T-cell (primary cell): ENCODE data around the gene RHEB. TPM values are rescaled to one million over a fixed set of nuclear protein-coding genes. Genes with fewer than 3 reads are reported as not detected.

Source experiments
- ATAC-seq, 4 experiments: fragments of 200-7000 bp in 3 of 4; fragments of 150-1000 bp in 1 of 4; cut with Tn5 transposase; replicated peaks in 1 of 4; 1 replicate in 3 of 4; 2 replicates in 1 of 4; pipeline ENCODE4 v1.10.0; 2021; ENCODE audit warnings: moderate library complexity in 3 of 4, mild to moderate bottlenecking in 2 of 4, moderate number of reproducible peaks in 1 of 4
- CTCF ChIA-PET, 2 donors: fragments of 300-600 bp; sonication (Branson Sonifier 250); formaldehyde crosslinking; loops; one replicate each; lab custom pipeline; 2022; ENCODE audit warnings: antibody characterized with exemption in 2 of 2; lab: Charles Lee
- POLR2A ChIA-PET, 2 donors: fragments of 300-600 bp; sonication (Branson Sonifier 250); formaldehyde crosslinking; loops; one replicate each; lab custom pipeline; 2022; ENCODE audit warnings: antibody characterized with exemption in 2 of 2; lab: Charles Lee
- DNase-seq, 35 experiments: peaks; one replicate each; pipeline versions ENCODE4 v3.0.0 to v3.0.0-alpha.2; 2013 to 2023
- H3K27ac ChIP-seq: one replicate; pipeline ENCODE4 v1.5.1; 2013; ENCODE audit warnings: low read length
- H3K27me3 ChIP-seq, 2 experiments: replicated peaks in 1 of 2; 1 replicate in 1 of 2; 2 replicates in 1 of 2; pipeline versions ENCODE4 v1.6.1 to v1.7.0; 2013; ENCODE audit warnings: low read length in 1 of 2, mixed read lengths in 1 of 2; ENCODE audit not compliant: control insufficient read depth in 2 of 2, insufficient read depth in 2 of 2; ENCODE audit errors: extremely low read depth in 1 of 2
- H3K36me3 ChIP-seq, 2 donors: 1 replicate in 1 of 2; 2 replicates in 1 of 2; pipeline versions ENCODE4 v1.6.1 to v1.7.0; 2013; ENCODE audit warnings: low read length in 1 of 2; ENCODE audit not compliant: control insufficient read depth in 2 of 2, insufficient read depth in 1 of 2; ENCODE audit errors: extremely low read depth in 1 of 2
- H3K4me1 ChIP-seq, 2 experiments: 1 replicate in 1 of 2; 2 replicates in 1 of 2; pipeline versions ENCODE4 v1.6.1 to v1.7.0; 2013; ENCODE audit warnings: low read length in 2 of 2, mixed read lengths in 1 of 2; ENCODE audit not compliant: insufficient read depth in 2 of 2, control insufficient read depth in 1 of 2; ENCODE audit errors: extremely low read depth in 1 of 2
- H3K4me3 ChIP-seq, 2 donors: 1 replicate in 1 of 2; 2 replicates in 1 of 2; pipeline versions ENCODE4 v1.5.1 to v1.7.0; 2013; ENCODE audit warnings: mild to moderate bottlenecking in 2 of 2, low read length in 1 of 2, moderate library complexity in 1 of 2; ENCODE audit not compliant: control insufficient read depth in 1 of 2; ENCODE audit errors: extremely low read depth in 1 of 2
- H3K9me3 ChIP-seq: 2 replicates; pipeline ENCODE4 v1.7.0; 2013
- H3K27ac Mint-ChIP-seq, 2 donors: one replicate each; pipeline ENCODE4 v1.8.0; 2020 to 2021; ENCODE audit warnings: mild to moderate bottlenecking in 2 of 2, mixed read lengths in 2 of 2
- H3K27me3 Mint-ChIP-seq, 2 donors: one replicate each; pipeline ENCODE4 v1.8.0; 2021 to 2022; ENCODE audit warnings: mixed read lengths in 2 of 2
- H3K36me3 Mint-ChIP-seq: one replicate; pipeline ENCODE4 v1.8.0; 2021; ENCODE audit warnings: mixed read lengths
- H3K4me1 Mint-ChIP-seq, 3 donors: one replicate each; pipeline ENCODE4 v1.8.0; 2020 to 2022; ENCODE audit warnings: mixed read lengths in 3 of 3, mild to moderate bottlenecking in 1 of 3
- H3K4me3 Mint-ChIP-seq, 3 donors: one replicate each; pipeline ENCODE4 v1.8.0; 2020 to 2022; ENCODE audit warnings: mild to moderate bottlenecking in 3 of 3, mixed read lengths in 3 of 3, moderate library complexity in 3 of 3
- H3K9me3 Mint-ChIP-seq, 3 donors: one replicate each; pipeline ENCODE4 v1.8.0; 2020 to 2022; ENCODE audit warnings: mixed read lengths in 3 of 3
- WGBS: methylation state at CpG from one replicate; pipeline ENCODE4 v1.1.5; 2013; ENCODE audit warnings: missing lambda C conversion rate; ENCODE audit not compliant: insufficient coverage; 5-methylcytosine and 5-hydroxymethylcytosine counted together
- total RNA-seq, 35 experiments: library from RNA in 6 of 35; stranded (reverse) in 6 of 35; fragments of 120-200 nt in 1 of 35; gene quantifications; one replicate each; pipeline versions ENCODE4 v1.2.1 to v1.2.4 and lab custom pipeline; 2013 to 2026

RHEB gene
- total RNA-seq, 5 donors from 2014 or later (not counting 1 experiment from before 2014, with no cell fraction given): 35.8 to 46.0 (median 41.6) TPM

DNA sequence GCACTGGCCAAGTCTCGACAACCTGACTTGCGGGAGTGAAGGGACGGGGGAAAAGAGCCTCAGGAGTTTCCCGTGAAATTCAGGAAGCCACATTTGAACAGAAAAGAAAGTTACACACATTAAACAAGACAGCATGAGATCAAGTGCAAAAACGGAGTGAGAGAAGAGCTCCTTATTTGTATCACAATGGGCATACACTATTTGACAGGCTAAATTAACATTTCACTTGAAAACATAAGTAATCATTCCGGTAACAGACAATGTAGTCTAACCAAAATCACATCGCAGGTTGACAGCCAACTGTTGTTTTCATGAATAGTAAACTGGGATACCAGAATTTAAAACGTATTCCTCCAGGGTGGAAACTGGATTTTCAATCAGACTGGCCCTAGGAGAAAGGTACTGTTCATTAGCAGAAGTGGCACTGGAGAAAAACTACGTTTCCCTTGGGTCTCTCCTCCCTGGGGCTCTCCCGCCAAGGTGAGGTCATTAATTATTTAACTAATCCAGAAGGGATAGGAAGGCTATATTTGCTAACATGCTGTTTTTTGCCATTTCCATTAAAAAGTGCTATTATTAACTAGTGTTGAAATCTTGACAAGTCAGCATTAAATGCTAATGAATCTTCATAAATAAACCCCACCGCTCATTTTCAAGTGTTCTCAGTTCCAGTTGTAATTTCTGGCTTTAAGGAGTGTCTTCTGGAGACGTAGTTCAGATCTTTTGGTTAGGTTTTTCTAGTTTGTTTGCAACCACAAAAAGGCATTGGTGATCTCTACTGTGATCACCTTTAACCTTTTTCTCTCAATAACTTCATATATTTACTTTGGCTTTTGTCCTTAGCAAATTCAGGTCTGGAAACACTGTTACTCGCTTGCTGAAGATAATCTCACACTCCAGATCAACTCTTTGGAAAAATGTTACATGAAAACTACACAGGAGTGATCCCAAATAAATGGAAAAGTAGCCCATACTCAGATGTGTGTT lies 25.1 kb downstream of the RHEB start:
- 71% methylated on average over 6 of the region's 13 CpGs for WGBS
- H3K36me3 ChIP-seq: peaks cover 0 to 13% of the 10 kb centered on the region in 2 donors
- ChIA-PET CTCF (no interaction called here), POLR2A (no interaction called here)
- H3K27ac ChIP-seq: no peak overlapping the region
- H3K9me3 ChIP-seq: no peaks in the 10 kb centered on the region
- Mint-ChIP-seq H3K36me3 (peaks cover 9% of the 10 kb centered on the region), H3K27me3 (no peaks in the 10 kb centered on the region), H3K4me3 (no peak overlapping the region), H3K27ac (no peak overlapping the region), H3K9me3 (no peaks in the 10 kb centered on the region), H3K4me1 (peaks cover 63% of the 10 kb centered on the region in 3 donors)
- H3K4me1 ChIP-seq: peaks cover 0 to 13% of the 10 kb centered on the region in 2 experiments
- DNase-seq (no peak), ATAC-seq (no peak)
- H3K27me3 ChIP-seq: no peaks in the 10 kb centered on the region
- H3K4me3 ChIP-seq: no peak overlapping the region

DNA sequence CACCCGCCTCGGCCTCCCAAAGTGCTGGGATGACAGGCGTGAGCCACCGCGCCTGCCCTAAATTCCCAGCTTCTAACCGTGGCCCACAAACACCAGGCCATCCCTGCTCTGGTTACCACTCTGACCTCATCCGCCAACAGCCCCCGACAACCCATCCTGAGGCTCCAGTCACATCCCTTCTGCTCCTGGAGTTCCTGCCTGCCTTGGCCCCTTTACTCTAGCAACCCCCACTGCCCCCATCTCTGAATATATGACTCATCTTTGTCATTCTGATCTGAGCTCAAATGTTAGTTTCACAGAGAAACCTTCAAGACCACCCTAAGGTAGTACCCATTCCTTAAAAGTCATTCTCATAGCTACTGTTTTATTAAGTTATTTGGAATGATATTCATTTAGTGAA lies 26.6 kb downstream of the RHEB start:
- H3K4me3 ChIP-seq: no peak overlapping the region
- ATAC-seq (no peak), DNase-seq (no peak)
- ChIA-PET POLR2A (no interaction called here), CTCF (interaction anchor here in 1 of 2 donors (0.8 kb wide), 1 partner anchor 1611 kb away, joined by 3 read pairs; no protein-coding TSS in a partner anchor)
- Mint-ChIP-seq H3K9me3 (no peaks in the 10 kb centered on the region), H3K4me1 (peaks cover 48 to 51% (median 50%) of the 10 kb centered on the region in 3 donors), H3K27ac (no peak overlapping the region), H3K4me3 (no peak overlapping the region), H3K27me3 (no peaks in the 10 kb centered on the region), H3K36me3 (peaks cover 21% of the 10 kb centered on the region)
- no peak overlapping the region for H3K27ac ChIP-seq
- H3K4me1 ChIP-seq: peaks cover 0 to 10% of the 10 kb centered on the region in 2 experiments
- H3K36me3 ChIP-seq: peaks cover 0 to 21% of the 10 kb centered on the region in 2 donors
- H3K9me3 ChIP-seq: no peaks in the 10 kb centered on the region
- 94% methylated on average over 8 of the region's 8 CpGs for WGBS
- H3K27me3 ChIP-seq: no peaks in the 10 kb centered on the region

DNA sequence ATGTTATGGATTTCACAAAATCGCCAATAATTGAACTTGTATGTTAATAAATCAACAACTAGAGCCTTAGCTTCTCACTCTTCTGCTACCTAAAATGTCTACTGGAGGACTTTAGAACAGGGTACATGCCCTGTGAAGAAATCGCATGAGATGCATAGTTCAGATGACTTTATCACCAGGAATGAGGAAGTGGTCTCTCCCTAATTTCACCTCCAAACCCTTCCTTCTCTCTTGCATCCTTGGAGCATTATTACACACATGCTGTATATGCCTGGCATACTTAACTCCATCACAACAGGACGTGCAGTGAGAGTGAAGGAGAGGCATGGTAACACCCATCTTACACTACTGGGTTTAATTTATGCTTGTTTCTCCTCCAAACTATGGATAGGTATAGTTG lies 27.8 kb downstream of the RHEB start:
- Histone ChIP-seq H3K4me1 (peaks cover 0 to 10% of the 10 kb centered on the region in 2 experiments), H3K27ac (no peak overlapping the region), H3K4me3 (no peak overlapping the region), H3K36me3 (peaks cover 0 to 31% of the 10 kb centered on the region in 2 donors), H3K9me3 (no peaks in the 10 kb centered on the region), H3K27me3 (no peaks in the 10 kb centered on the region)
- Mint-ChIP-seq H3K9me3 (no peaks in the 10 kb centered on the region), H3K27ac (no peak overlapping the region), H3K36me3 (peaks cover 31% of the 10 kb centered on the region), H3K27me3 (no peaks in the 10 kb centered on the region), H3K4me3 (no peak overlapping the region), H3K4me1 (peaks cover 36 to 39% (median 38%) of the 10 kb centered on the region in 3 donors)
- no peak for ATAC-seq
- POLR2A ChIA-PET: no interaction called here
- CTCF ChIA-PET: interaction anchor here in 1 of 2 donors (0.6 kb wide), 1 partner anchor 9 kb away, joined by 3 read pairs; no protein-coding TSS in a partner anchor
- no CpG with 5 or more reads among the region's 3 CpGs for WGBS
- no peak for DNase-seq

DNA sequence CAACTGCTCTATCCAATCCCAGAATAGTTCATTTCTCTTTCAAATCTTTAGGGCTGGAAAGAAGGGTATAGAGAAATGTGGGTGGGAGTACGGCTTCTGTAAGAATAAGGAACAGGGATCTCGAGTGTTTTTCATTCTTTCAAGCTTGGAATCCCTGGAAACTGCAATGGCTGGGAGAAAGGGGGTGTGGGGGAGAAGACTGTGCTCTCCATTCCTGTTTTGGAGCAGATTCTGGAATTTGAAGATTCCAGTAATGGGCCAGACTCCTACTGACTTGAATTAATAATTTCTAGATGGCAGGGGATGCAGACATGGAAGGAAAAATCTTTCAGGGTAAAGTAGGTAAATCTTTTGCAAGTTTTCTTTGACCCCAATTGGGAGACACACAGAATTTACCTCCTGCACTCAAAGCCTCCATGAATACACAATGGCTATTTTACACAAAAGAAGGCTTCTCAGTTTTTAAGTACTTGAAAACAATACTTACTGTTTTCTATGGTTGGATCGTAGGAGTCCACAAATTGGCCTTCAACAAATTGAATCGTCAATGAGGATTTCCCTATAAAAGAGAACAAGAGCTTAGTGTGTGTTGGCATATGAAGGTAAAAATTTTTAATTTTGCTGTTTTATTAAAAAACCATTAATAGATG lies 29.1 kb downstream of the RHEB start:
- peaks cover 40% of the 10 kb centered on the region for H3K36me3 Mint-ChIP-seq
- no peaks in the 10 kb centered on the region for H3K27me3 Mint-ChIP-seq
- no peak overlapping the region for H3K4me3 Mint-ChIP-seq
- ATAC-seq (no peak), DNase-seq (no peak)
- H3K27ac Mint-ChIP-seq: no peak overlapping the region
- no peaks in the 10 kb centered on the region for H3K27me3 ChIP-seq
- no peak overlapping the region for H3K27ac ChIP-seq
- H3K9me3 ChIP-seq: no peaks in the 10 kb centered on the region
- POLR2A ChIA-PET: interaction anchor here in 1 of 2 donors (0.7 kb wide), 1 partner anchor 47 kb away, joined by 3 read pairs; no protein-coding TSS in a partner anchor
- H3K36me3 ChIP-seq: peaks cover 0 to 43% of the 10 kb centered on the region in 2 donors
- H3K4me1 Mint-ChIP-seq: peaks cover 24 to 33% (median 29%) of the 10 kb centered on the region in 3 donors
- no peaks in the 10 kb centered on the region for H3K9me3 Mint-ChIP-seq
- WGBS: 100% methylated on average over 1 of the region's 4 CpGs
- CTCF ChIA-PET: no interaction called here
- no peak overlapping the region for H3K4me3 ChIP-seq
- peaks cover 0 to 4% of the 10 kb centered on the region in 2 experiments for H3K4me1 ChIP-seq

DNA sequence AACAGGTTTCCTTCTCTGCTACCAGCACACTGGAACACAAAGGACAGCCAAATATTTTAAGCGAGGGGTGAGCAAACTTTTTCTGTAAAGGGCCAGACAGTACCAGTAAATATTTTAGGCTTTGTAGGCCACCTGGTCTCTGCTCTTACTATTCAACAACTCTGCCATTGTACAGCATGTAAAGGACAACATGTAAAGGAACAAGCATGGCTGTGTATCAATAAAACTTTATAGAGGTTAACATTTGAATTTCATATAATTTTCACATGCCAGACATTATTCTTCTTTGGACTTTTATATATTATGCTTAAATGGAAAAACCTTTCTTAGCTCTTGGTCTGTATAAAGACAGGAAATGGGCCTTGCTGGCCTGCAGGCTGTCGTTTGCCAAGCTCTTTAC lies 30.2 kb downstream of the RHEB start:
- no peak overlapping the region for H3K27ac Mint-ChIP-seq
- peaks cover 0 to 2% of the 10 kb centered on the region in 2 experiments for H3K4me1 ChIP-seq
- no peaks in the 10 kb centered on the region for H3K9me3 Mint-ChIP-seq
- ChIA-PET CTCF (interaction anchor here (0.6 to 1.1 kb wide), 2 partner anchors 15 to 86 kb away, joined by 3 to 4 read pairs; no protein-coding TSS in a partner anchor), POLR2A (interaction anchor here in 1 of 2 donors (0.6 kb wide), 1 partner anchor 41 kb away, joined by 3 read pairs; no protein-coding TSS in a partner anchor)
- no peak overlapping the region for H3K4me3 Mint-ChIP-seq
- peaks cover 0 to 53% of the 10 kb centered on the region in 2 donors for H3K36me3 ChIP-seq
- H3K4me3 ChIP-seq: no peak overlapping the region
- no peaks in the 10 kb centered on the region for H3K27me3 Mint-ChIP-seq
- no peak for DNase-seq
- H3K36me3 Mint-ChIP-seq: peaks cover 49% of the 10 kb centered on the region
- H3K4me1 Mint-ChIP-seq: peaks cover 17 to 28% (median 27%) of the 10 kb centered on the region in 3 donors
- H3K27ac ChIP-seq: no peak overlapping the region
- H3K9me3 ChIP-seq: no peaks in the 10 kb centered on the region
- 80% methylated on average over 1 of the region's 2 CpGs for WGBS
- H3K27me3 ChIP-seq: no peaks in the 10 kb centered on the region
- no peak for ATAC-seq

DNA sequence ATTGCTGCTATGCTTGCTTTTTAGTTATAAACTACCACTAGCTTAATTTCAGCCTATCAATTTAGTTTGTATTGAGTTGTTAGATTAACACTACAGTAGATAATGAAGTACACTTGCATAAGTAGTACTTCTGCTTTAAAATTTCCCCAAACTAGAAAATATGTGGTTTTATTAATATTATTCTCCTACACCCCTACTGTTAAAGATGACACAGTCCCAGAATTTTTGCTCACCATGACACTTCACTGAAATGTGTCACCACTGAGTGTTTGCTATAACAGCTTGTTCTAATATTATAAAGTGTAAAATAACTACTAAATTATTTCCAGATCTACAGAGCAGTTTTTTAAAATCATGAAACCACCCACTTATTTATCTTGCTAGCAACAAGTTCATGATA lies 31.6 kb downstream of the RHEB start:
- Histone ChIP-seq H3K27ac (no peak overlapping the region), H3K27me3 (no peaks in the 10 kb centered on the region), H3K4me3 (no peak overlapping the region), H3K36me3 (peaks cover 0 to 62% of the 10 kb centered on the region in 2 donors), H3K9me3 (no peaks in the 10 kb centered on the region), H3K4me1 (peaks cover 0 to 2% of the 10 kb centered on the region in 2 experiments)
- no peak overlapping the region for H3K27ac Mint-ChIP-seq
- ChIA-PET POLR2A (no interaction called here), CTCF (no interaction called here)
- no peak for ATAC-seq
- peaks cover 55% of the 10 kb centered on the region for H3K36me3 Mint-ChIP-seq
- no peaks in the 10 kb centered on the region for H3K27me3 Mint-ChIP-seq
- no peaks in the 10 kb centered on the region for H3K9me3 Mint-ChIP-seq
- peaks cover 3 to 19% (median 16%) of the 10 kb centered on the region in 3 donors for H3K4me1 Mint-ChIP-seq
- no peak for DNase-seq
- H3K4me3 Mint-ChIP-seq: no peak overlapping the region
